ENCODE data around the gene KLF6. TPM values are rescaled to one million over a fixed set of nuclear protein-coding genes. Genes with fewer than 3 reads are reported as not detected.
A peak's percentile ranks its signal among the peaks of the same experiment; 100 is the strongest.

KLF6 gene
- total and polyA plus RNA-seq, 2 donors (not counting 1 experiment from before 2014, with no cell fraction given): 175 to 921 TPM

DNA sequence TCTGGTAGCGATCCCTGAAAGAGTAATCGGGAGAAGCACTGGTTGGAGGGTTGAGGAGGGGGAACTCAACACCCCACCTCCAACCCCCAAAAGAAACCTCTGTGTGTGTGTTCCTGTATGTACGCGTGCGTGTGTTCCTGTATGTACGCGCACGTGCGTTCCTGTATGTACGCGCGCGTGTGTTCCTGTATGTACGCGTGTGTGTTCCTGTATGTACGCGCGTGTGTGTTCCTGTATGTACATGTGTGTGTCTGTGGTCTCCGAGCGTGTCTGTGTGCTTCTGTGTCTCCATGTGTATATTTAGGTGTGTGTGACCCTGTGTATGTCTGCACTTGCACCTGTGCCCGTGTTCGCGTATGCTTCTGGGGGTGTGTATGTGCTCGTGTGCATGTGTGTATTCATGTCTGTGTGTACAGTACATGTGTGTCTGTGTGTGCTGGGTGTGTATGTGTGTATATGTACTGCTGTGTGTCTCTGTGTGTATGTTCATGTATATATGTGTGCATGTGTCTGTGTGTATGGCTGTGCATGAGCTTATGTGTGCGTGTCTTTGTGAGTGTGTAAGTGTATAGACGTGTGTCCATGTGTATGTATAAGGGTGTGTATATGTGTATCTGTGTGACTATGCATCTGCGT lies 42.9 kb upstream of the KLF6 start:
- Histone ChIP-seq H3K27ac (ENCODE audit: low read length in 2 of 2) (no peak overlapping the region), H3K9me3 (ENCODE audit: control extremely low read depth in 1 of 3, control insufficient read depth in 2 of 3, insufficient read depth in 1 of 3, low read length in 2 of 3) (no peaks in the 10 kb centered on the region), H3K4me2 (replicated peaks; ENCODE audit: low read depth, low read length, poor library complexity, severe bottlenecking) (peak overlapping the region; percentile 67), H3K4me1 (ENCODE audit: control insufficient read depth in 2 of 2, insufficient read depth in 2 of 2, low read length in 2 of 2) (peaks cover 11 to 15% of the 10 kb centered on the region in 2 donors), H3K27me3 (replicated peaks in 1 of 4; ENCODE audit: control extremely low read depth in 1 of 4, control insufficient read depth in 3 of 4, insufficient read depth in 4 of 4, low read length in 3 of 4) (no peaks in the 10 kb centered on the region), H3K79me2 (ENCODE audit: control insufficient read depth, insufficient read depth, low read length) (no peaks in the 10 kb centered on the region), H3K4me3 (ENCODE audit: control extremely low read depth in 1 of 5, extremely low read depth in 1 of 5, insufficient read depth in 1 of 5, low read depth in 2 of 5, low read length in 4 of 5) (no peak overlapping the region), H2AFZ (ENCODE audit: insufficient read depth, low read depth, low read length, poor library complexity, severe bottlenecking) (peak overlapping the region; percentile 67), H4K20me1 (ENCODE audit: control insufficient read depth, insufficient read depth, low read length, poor library complexity, severe bottlenecking) (no peaks in the 10 kb centered on the region), H3K36me3 (replicated peaks in 1 of 2; ENCODE audit: control extremely low read depth in 1 of 2, control insufficient read depth in 1 of 2, extremely low read depth in 1 of 2, insufficient read depth in 2 of 2, low read length in 1 of 2) (no peaks in the 10 kb centered on the region), H3K9ac (ENCODE audit: low read length) (no peak overlapping the region)
- Mint-ChIP-seq H3K27ac (peak overlapping the region; percentile 57), H3K4me3 (peak overlapping the region; percentile 78), H3K9me3 (ENCODE audit: insufficient read depth) (no peaks in the 10 kb centered on the region), H3K27me3 (no peaks in the 10 kb centered on the region), H3K4me1 (peaks cover 20% of the 10 kb centered on the region)
- TF ChIP-seq EZH2 (IDR thresholded peaks at IDR 0.05; ENCODE audit: borderline replicate concordance, insufficient read depth, low read depth, low read length, poor library complexity, severe bottlenecking): no peak
- TF ChIP-seq, protein P1, sequence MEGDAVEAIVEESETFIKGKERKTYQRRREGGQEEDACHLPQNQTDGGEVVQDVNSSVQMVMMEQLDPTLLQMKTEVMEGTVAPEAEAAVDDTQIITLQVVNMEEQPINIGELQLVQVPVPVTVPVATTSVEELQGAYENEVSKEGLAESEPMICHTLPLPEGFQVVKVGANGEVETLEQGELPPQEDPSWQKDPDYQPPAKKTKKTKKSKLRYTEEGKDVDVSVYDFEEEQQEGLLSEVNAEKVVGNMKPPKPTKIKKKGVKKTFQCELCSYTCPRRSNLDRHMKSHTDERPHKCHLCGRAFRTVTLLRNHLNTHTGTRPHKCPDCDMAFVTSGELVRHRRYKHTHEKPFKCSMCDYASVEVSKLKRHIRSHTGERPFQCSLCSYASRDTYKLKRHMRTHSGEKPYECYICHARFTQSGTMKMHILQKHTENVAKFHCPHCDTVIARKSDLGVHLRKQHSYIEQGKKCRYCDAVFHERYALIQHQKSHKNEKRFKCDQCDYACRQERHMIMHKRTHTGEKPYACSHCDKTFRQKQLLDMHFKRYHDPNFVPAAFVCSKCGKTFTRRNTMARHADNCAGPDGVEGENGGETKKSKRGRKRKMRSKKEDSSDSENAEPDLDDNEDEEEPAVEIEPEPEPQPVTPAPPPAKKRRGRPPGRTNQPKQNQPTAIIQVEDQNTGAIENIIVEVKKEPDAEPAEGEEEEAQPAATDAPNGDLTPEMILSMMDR (IDR thresholded peaks at IDR 0.05): no peak
- ChIA-PET POLR2A (interaction anchor here (0.7 kb wide), 1 partner anchor 66 kb away, joined by 3 read pairs; no protein-coding TSS in a partner anchor), CTCF (interaction anchor here (0.8 kb wide), 1 partner anchor 66 kb away, joined by 3 read pairs; no protein-coding TSS in a partner anchor)
- intact Hi-C loops (cut with micrococcal nuclease): loop anchor here (2.0 kb wide), 1 partner anchor 45 kb away; no protein-coding TSS in a partner anchor
- WGBS (ENCODE audit: insufficient coverage): 97% methylated on average over 20 of the region's 27 CpGs
- DNase-seq (no peak), ATAC-seq (ENCODE audit: low read depth) (no peak)

DNA sequence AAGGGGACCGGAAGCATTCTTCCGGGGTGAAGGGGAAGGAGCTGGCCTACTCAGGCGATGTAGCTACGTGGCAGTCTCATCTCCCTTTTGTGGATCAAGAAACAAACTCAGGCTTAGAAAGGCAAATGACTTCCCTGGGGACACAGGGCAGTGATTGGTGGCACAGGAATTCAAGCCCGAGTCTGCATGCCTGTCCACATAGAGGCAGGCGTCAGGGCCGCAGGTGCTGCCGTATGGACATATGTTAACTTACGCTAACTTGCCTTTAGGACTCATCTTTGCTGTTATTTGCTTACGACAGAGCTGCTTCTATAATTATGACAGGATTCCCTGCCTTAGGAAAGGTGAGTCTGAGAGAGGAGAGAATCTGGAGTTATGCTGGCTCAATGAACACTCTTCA lies 42.3 kb upstream of the KLF6 start:
- Mint-ChIP-seq H3K4me1 (peaks cover 20% of the 10 kb centered on the region), H3K9me3 (ENCODE audit: insufficient read depth) (no peaks in the 10 kb centered on the region), H3K27ac (no peak overlapping the region), H3K4me3 (no peak overlapping the region), H3K27me3 (no peaks in the 10 kb centered on the region)
- no peaks in the 10 kb centered on the region for H3K27me3 ChIP-seq (replicated peaks in 1 of 4; ENCODE audit: control extremely low read depth in 1 of 4, control insufficient read depth in 3 of 4, insufficient read depth in 4 of 4, low read length in 3 of 4)
- ChIA-PET POLR2A (no interaction called here), CTCF (no interaction called here)
- no peaks in the 10 kb centered on the region for H3K36me3 ChIP-seq (replicated peaks in 1 of 2; ENCODE audit: control extremely low read depth in 1 of 2, control insufficient read depth in 1 of 2, extremely low read depth in 1 of 2, insufficient read depth in 2 of 2, low read length in 1 of 2)
- intact Hi-C loops (cut with micrococcal nuclease): no loop called here
- H3K9me3 ChIP-seq (ENCODE audit: control extremely low read depth in 1 of 3, control insufficient read depth in 2 of 3, insufficient read depth in 1 of 3, low read length in 2 of 3): no peaks in the 10 kb centered on the region
- DNase-seq (no peak), ATAC-seq (ENCODE audit: low read depth) (no peak)
- no peak for TF ChIP-seq EZH2 (IDR thresholded peaks at IDR 0.05; ENCODE audit: borderline replicate concordance, insufficient read depth, low read depth, low read length, poor library complexity, severe bottlenecking)
- TF ChIP-seq, protein P1 (IDR thresholded peaks at IDR 0.05): no peak
- WGBS (ENCODE audit: insufficient coverage): 100% methylated on average over 7 of the region's 10 CpGs
- H3K27ac ChIP-seq (ENCODE audit: low read length in 2 of 2): no peak overlapping the region
- H3K4me2 ChIP-seq (replicated peaks; ENCODE audit: low read depth, low read length, poor library complexity, severe bottlenecking): no peak overlapping the region
- peaks cover 11 to 15% of the 10 kb centered on the region in 2 donors for H3K4me1 ChIP-seq (ENCODE audit: control insufficient read depth in 2 of 2, insufficient read depth in 2 of 2, low read length in 2 of 2)
- no peaks in the 10 kb centered on the region for H3K79me2 ChIP-seq (ENCODE audit: control insufficient read depth, insufficient read depth, low read length)
- H4K20me1 ChIP-seq (ENCODE audit: control insufficient read depth, insufficient read depth, low read length, poor library complexity, severe bottlenecking): no peaks in the 10 kb centered on the region
- no peak overlapping the region for H2AFZ ChIP-seq (ENCODE audit: insufficient read depth, low read depth, low read length, poor library complexity, severe bottlenecking)
- no peak overlapping the region for H3K4me3 ChIP-seq (ENCODE audit: control extremely low read depth in 1 of 5, extremely low read depth in 1 of 5, insufficient read depth in 1 of 5, low read depth in 2 of 5, low read length in 4 of 5)
- H3K9ac ChIP-seq (ENCODE audit: low read length): no peak overlapping the region
